GM12892 (cell line): ENCODE data around the gene ADAMTS12.

Source experiments
- DNase-seq: peaks from one replicate; pipeline ENCODE4 v3.0.0; 2011; ENCODE audit not compliant: insufficient read length
- FAIRE-seq: peaks from 2 replicates; lab custom pipeline; 2011; peaks lifted over from hg19 to GRCh38; lab: Jason Lieb, UNC
- POLR2A ChIP-seq: IDR thresholded peaks from 2 replicates; pipeline ENCODE4 v1.6.1; 2011; ENCODE audit warnings: low read depth, low read length, control low read depth
- POLR2AphosphoS5 ChIP-seq: IDR thresholded peaks from 2 replicates; pipeline ENCODE4 v1.6.1; 2011; ENCODE audit warnings: low read depth, low read length, control low read depth
- TAF1 ChIP-seq: IDR thresholded peaks from 2 replicates; pipeline ENCODE4 v1.6.1; 2011; ENCODE audit warnings: low read depth, mild to moderate bottlenecking, control low read depth, low read length, borderline replicate concordance

The ADAMTS12 gene

DNA sequence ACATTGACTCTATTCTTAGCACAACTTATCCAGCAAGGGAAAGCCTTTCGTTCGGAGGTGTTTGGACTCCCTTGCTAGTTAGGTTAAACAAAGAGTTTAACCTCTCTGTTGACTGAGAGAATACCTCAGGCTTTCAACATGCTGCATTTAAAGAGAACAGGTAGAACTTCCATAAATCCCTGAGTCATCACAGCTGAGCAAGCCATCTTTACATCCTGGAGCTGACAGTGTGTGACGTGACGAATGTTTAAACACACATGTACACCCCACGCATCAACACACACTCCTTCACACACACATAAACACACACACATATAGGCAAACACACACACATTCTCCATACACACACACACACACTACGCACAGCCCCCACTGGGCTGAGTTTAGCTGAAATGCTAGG is 152.8 kb downstream of the ADAMTS12 start:
- DNase-seq = no peak
- TF ChIP-seq TAF1 = no peak
- TF ChIP-seq POLR2AphosphoS5 = no peak
- no peak for TF ChIP-seq POLR2A
- no peak for FAIRE-seq

DNA sequence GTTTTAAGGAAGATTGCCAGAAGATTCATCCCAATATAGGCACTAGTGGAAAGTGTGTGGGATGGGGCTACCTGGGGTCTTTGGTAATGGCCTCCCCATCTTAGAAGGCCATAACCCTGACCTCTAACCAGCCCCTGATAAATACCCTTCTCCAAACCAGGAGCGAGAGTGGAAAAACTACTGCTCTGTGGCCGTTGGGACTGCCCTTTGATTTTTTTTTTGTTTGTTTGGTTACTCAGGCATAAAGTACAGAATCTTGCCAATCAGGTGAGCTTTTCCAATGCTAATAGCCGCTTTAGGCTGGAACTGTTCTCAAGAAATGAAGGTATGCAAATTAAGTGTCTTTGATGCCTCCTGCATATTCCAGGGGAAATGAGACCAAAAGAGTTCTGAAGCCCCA is 153.7 kb downstream of the ADAMTS12 start:
- TF ChIP-seq TAF1 (no peak), POLR2AphosphoS5 (no peak), POLR2A (no peak)
- no peak for FAIRE-seq

DNA sequence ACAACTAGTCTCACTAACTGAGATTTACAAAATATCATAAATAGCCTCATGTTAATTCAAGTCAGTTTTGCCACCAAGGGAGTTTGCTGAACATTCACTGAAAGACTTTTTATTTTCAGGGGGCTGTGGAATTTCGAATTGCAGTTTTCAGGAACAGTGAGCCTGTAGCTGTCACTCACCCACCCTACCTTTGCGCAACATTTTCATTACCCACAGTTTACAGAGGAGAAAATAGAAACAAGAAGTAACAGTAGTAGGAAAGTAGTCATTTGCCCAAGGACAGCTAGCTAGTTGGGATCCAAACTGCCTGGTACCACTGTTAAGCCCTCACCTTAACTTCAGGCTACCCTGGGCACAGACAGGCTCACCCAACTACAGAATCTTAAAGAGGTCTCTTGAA is 154.1 kb downstream of the ADAMTS12 start:
- DNase-seq (no peak), FAIRE-seq (no peak)
- no peak for TF ChIP-seq POLR2A

More for the DNA sequence above, 153.7 kb downstream of the ADAMTS12 start:
- no peak for DNase-seq

DNA sequence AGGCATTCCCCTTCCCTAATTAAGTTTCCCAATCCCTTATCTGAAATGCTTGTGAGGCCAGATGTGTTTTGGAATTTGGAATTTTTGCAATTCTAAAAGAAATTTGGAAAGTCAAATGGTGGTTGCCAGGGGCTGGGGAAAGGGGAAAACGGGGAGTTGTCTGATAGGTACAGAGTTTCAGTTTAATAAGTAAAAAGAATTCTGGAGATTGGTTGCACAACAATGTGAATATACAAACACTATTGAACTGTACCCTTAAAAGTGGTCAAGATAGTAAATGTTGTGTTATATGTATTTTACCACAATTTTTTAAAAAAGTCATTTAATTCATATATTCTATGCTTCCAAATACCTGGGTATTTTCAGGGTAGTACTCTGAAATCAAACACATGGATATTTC is 154.5 kb downstream of the ADAMTS12 start:
- FAIRE-seq = no peak
- no peak for DNase-seq
- TF ChIP-seq TAF1 = no peak
- TF ChIP-seq POLR2A = no peak
- TF ChIP-seq POLR2AphosphoS5 = no peak

DNA sequence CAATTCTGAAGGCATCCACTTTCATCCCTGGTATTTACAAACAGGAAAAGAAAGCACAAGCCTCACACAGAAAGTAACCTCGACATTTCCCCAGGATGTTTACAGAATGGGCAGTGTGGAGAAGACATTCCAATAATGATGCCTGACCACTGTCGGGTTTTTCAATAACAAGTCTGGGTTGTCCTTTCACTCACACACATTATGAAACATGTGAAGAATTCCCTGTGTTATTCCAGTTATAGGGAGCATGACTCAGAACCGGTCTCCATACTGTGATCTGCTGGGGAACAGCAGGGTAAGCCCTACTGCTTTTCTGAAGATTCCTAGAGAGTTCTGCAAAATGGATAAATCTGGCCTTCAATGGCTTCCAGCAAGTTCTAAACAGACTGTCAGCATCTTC is 155.3 kb downstream of the ADAMTS12 start:
- TF ChIP-seq POLR2A (no peak), POLR2AphosphoS5 (no peak), TAF1 (no peak)
- DNase-seq (no peak), FAIRE-seq (no peak)

DNA sequence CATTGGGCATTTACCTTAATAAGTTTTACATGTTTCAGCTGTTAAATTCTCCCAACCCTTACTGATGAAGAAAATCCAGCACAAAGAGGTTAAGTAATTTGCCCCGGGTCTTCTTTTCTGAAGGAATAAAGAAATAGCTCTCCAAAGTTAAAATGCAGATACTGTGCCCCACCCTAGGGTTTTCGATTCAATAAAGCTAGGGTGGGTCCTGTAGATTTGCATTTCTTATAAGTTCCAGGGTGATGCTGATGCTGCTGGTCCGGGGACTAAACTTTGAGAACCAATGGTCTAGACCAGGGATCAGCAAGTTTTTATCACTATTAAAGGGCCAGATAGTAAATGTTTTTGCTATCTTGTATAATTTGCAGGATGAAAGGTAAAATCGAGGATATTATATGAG is 156.7 kb downstream of the ADAMTS12 start:
- DNase-seq = no peak
- no peak for FAIRE-seq
- TF ChIP-seq POLR2A = no peak
- no peak for TF ChIP-seq TAF1
- TF ChIP-seq POLR2AphosphoS5 = no peak

DNA sequence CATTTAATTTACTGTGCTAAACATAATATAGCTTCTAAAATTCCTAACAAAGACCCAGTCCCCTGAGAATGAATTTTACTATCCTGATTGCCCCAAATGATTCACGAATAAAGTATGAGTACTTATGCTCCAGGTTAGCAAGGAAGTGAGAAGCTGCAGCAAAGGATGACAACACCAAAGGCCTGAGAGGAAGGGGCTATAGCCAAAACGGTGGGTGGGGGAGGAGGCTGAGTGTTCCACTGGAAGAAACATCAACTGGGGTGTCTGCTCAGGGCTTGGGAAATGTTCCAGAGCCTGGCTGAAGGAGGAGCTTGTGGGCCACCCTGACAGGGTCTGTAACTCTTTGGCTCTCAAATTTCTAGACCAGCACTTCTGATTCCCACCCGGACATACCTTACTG is 157.3 kb downstream of the ADAMTS12 start:
- FAIRE-seq = no peak
- no peak for TF ChIP-seq POLR2A
- no peak for TF ChIP-seq POLR2AphosphoS5
- TF ChIP-seq TAF1 = no peak
- DNase-seq = no peak

DNA sequence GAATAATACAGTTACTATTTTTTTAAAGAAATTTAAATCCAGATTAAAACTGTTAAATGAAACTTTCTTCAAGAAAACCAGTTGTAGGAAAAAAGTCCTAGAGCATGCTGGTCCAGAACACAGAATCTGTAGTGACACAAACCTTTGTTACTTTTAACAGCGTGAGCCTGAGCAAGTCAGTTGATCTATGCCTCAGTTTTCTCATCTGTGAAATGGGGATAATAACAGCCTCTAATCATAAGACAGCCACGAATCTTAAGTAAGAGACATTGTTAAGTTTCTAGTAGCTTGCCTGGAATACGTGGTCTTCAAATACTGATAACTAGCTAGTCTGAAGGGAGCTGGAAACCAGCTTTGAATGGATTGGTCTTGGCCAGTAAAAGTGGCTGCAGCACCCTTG is 158.6 kb downstream of the ADAMTS12 start:
- no peak for FAIRE-seq
- no peak for DNase-seq
- no peak for TF ChIP-seq POLR2AphosphoS5
- no peak for TF ChIP-seq POLR2A

DNA sequence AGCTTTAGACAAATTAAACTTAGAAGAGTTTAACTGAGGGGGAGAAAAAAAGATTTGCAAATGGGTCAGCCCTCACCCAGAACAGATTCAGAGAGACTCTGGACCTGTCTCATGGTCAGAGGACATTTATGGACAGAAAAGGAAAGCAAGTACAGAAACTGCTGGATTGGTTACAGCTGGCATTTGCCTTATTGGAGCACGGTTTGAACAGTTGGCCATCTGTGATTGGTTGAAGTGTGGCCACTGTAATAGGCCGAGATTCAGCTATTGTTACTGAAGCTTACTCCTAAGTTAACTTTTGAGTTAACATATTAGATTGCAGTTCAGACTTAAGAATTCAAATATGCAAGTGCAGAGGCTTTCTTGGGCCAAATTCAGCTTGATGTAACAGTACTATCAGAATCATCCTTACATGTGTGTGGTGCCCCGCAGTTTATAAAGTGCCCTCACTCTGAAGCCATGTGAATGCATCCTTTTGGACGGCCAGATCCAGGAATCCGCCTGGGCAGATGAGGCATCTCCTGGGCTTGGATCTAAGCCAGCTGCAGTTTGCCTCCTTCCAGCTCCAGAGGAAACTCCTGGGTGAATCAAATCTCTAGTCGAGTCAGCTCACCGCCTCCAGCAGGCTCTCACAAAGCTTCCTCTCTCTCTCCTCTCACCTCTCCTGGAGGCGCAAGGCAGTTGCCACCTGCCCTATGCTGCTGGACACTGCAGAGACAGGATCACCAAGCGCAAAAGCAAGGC is 165.2 kb downstream of the ADAMTS12 start:
- TF ChIP-seq TAF1 (no peak), POLR2A (no peak), POLR2AphosphoS5 (no peak)
- DNase-seq (no peak), FAIRE-seq (no peak)

DNA sequence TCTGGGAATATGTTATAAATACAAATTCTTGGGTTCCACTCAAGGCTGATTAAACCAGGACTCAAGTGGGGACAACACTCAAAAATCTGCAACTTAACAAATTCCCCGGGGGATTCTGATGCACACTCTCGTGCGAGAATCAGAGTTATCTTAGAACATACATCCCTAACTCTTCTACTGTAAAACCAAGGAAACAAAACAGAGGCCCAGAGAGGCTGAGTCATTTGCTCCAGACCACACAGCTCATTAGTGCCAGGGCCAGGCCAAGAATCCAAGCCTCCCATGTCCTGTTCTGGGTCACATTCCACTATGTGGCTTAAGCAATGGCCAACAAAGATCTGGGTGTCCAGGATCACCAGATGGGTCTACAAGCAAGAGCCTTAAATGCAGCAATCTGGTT is 166.0 kb downstream of the ADAMTS12 start:
- DNase-seq (no peak), FAIRE-seq (no peak)
- TF ChIP-seq POLR2AphosphoS5 = no peak
- TF ChIP-seq POLR2A = no peak
- TF ChIP-seq TAF1 = no peak

DNA sequence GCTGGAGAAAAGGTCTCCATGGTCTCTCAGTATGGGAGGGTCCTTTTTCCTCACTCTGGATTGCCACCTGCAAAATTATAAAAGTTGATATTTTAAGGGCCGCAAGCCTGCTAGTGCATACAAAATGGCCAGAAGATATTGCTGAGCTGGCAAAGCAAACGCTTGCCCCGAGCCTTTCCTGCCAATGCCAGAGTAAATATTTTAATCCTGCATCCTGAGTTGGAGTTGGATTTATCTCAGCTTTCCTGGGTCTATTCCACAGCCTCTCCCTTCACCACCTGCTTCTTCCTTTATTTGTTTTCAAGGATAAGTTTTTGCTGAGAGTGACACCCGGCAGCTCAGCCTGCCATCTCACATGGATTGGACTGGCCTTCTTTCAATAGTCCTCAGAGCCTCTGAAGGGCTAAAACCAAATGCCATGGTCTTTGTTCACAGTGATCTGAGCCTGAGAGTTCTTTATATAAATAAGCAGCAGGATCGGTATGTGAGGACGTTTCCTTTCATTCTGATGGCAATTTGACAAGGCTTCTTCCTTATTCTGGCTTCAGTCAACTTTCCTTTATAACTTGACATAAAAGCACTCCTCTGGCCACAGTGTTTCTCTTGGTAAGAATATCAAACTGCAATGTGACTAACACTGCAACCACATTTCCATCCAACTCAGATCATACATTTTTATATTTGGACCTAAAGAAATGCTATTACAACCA is 170.1 kb downstream of the ADAMTS12 start:
- TF ChIP-seq POLR2A (no peak), POLR2AphosphoS5 (no peak), TAF1 (no peak)
- FAIRE-seq (no peak), DNase-seq (no peak)

DNA sequence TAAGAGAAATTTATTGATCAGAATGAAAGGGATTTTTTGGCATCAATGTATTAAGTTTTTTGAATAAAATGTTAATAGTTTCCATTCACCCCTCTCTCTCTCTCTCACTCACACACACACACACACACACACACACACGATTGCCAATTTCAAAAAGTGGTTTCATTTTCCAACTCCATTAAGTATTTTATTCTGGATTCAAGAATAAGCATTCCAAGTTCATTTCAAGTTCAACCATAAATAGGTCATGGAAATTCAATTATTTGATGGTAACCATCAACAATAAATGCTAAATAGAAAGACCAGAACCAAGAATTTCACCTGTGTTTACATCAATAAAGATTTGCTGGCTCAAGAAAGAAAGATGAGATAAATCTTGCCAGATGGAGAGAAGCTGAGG is 171.6 kb downstream of the ADAMTS12 start:
- TF ChIP-seq POLR2A (no peak), TAF1 (no peak), POLR2AphosphoS5 (no peak)
- no peak for DNase-seq
- FAIRE-seq = no peak

DNA sequence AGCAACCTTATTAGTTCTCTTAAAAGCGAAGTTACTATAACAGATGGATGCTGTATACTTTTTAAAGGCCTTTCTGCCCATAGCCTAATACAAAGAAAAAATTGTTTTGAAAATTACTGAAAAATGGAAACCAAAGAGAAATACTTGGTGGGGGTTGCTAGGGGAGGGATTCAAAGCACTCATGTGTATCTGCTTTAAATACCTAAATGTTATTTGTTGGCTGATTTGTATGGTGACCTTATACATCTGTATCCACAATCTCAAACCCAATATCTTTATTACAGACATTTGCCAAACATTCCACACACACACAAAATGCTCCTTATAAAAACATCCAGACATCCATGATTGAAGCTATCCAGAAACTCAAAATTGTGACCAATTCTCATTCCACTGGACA is 172.0 kb downstream of the ADAMTS12 start:
- FAIRE-seq (no peak), DNase-seq (no peak)

More for the DNA sequence above, 172.0 kb downstream of the ADAMTS12 start:
- TF ChIP-seq POLR2AphosphoS5 (no peak), POLR2A (no peak), TAF1 (no peak)
